ENCODE results near the gene LAMB1.

DNA sequence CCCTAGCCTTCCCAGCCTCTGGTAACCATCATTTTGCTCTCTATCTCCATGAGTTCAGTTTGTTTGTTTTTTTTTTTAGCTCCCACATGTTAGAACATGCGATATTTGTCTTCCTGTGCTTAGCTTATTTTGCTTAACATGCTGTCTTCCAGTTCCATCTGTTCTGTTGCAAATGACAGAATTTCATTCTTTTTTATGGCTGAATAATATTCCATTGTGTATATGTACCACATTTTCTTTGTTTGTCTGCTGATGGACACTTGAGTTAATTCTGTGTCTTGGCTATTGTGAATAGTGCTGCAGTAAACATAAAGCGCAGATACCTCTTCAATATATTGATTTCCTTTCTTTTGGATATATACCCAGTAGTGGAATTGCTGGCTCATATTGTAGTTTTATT, 91.0 kb downstream of the LAMB1 start:
- TF ChIP-seq POLR2A (IDR thresholded peaks at IDR 0.05), result no peak
- TF ChIP-seq, protein P1, sequence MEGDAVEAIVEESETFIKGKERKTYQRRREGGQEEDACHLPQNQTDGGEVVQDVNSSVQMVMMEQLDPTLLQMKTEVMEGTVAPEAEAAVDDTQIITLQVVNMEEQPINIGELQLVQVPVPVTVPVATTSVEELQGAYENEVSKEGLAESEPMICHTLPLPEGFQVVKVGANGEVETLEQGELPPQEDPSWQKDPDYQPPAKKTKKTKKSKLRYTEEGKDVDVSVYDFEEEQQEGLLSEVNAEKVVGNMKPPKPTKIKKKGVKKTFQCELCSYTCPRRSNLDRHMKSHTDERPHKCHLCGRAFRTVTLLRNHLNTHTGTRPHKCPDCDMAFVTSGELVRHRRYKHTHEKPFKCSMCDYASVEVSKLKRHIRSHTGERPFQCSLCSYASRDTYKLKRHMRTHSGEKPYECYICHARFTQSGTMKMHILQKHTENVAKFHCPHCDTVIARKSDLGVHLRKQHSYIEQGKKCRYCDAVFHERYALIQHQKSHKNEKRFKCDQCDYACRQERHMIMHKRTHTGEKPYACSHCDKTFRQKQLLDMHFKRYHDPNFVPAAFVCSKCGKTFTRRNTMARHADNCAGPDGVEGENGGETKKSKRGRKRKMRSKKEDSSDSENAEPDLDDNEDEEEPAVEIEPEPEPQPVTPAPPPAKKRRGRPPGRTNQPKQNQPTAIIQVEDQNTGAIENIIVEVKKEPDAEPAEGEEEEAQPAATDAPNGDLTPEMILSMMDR (IDR thresholded peaks at IDR 0.05), result no peak
